NCI-H446 treated with DMSO at 0.1 percent for 48 hours (cell line): ENCODE results near the gene TIMM50.
"Not testable (repeated sequence)": the region's sequence is repeated elsewhere in the genome, so short reads cannot be mapped to it uniquely, and the experiment has no call there.

ENCODE experiments used
- DNase-seq: peaks from one replicate; lab custom pipeline; 2025; lab: John Stamatoyannopoulos, UW

The TIMM50 gene

DNA sequence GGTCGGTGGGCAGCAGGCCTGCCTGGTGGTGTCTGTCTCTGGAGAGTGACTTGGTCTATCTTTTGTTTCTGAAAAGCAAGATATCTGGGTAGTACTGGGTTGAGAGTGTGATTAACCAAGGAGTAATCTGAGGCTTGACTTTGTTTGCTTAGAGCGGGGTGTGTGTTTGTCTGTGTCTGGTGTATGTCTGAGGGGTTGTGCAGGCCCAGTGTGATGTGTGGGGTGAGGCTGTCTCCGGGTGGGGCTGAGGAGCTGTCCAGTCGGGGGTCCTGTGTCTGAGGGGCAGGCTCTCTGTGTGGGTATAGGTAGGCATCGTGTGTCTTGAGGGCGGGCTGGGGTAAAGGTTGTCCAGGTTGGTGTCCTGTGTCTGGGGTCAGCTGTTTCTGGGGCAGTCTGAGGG, 11.1 kb upstream of the TIMM50 start:
- no peak for DNase-seq

DNA sequence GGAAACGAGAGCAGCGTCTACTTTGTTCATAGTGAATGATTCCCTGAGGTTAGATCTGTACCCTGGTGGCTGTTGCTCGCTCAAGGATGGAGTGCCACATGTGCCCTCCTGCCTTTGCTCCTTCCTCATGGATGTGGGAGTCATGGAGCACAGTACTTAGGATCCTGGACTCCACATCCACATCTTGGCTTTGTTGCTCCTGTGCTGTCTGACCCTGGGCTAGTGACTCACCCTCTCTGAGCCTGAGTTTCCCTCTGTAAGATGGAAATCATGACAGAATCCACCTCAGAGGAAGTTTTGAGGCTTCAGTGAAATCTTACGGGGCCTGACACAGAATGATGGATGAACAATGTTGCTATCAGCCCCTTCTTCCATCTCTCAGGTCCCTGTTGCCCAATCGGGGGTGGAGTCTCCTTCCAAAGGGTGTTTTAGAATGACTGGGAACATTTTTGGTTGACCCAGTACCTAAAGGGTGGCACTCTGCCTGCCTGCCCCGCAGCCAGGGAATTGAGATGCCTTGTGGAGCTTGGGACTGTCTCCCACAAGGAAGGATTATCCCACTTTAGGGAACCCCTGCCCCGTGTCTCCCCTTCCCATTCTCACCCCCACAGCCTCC, 9.8 kb upstream of the TIMM50 start:
- no peak for DNase-seq

DNA sequence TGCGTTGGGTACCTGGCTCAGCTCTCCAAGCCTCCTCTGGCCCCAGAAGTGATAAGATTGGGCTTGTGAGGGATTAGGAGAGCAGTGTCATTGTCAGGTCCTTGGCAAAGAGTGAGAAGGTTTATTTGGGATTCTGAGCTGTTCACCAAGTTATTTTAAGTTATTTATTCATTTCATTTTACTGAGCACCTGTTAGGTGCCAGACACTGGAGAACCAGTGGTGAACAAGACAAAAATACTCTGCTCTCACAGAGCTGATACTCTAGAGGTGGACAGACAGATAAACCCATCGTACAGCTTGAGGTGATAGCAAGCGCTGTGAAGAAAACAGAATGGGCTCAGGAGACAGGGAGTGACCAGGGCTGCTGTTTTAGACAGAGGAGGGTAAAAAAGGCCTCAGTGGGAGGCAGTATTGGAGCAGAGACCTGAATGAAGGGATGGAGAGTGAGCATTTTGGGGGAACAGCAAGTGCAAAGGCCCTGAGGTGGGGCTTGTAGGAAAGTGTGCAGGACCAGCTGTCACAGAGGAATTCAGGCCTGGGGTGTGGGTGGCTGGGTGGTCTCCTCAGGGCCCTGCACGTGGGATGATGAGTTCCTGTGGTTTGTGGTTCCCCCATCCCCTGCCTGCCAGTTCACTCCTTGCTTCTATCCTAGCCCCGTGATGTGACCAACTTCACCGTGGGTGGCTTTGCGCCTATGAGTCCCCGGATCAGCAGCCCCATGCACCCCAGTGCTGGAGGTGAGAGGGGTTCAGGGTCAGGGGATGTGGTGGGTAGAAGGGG, 8.7 kb upstream of the TIMM50 start:
- no peak for DNase-seq

DNA sequence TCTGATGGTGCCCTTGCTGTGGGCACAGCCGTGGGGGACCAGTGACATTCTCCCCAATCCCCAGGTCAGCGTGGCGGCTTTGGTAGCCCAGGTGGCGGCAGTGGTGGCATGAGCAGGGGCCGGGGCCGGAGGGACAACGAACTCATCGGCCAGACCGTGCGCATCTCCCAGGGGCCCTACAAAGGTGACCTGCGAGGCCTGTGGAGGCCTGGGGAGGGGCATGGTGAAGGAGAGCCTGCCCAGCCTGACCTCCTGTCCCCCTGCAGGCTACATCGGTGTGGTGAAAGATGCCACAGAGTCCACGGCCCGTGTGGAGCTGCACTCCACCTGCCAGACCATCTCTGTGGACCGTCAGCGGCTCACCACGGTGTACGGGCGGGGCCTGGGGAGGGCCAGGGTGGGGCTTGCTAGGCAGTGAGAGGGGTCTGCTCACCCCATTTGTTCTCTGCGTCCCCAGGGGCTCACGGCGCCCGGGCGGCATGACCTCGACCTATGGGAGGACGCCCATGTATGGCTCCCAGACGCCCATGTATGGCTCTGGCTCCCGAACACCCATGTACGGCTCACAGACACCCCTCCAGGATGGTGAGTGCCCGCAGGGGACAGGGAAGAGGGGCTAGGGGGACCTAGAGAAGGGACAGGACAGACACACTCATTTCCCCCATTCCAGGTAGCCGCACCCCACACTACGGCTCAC, 7.7 kb upstream of the TIMM50 start:
- no peak for DNase-seq

DNA sequence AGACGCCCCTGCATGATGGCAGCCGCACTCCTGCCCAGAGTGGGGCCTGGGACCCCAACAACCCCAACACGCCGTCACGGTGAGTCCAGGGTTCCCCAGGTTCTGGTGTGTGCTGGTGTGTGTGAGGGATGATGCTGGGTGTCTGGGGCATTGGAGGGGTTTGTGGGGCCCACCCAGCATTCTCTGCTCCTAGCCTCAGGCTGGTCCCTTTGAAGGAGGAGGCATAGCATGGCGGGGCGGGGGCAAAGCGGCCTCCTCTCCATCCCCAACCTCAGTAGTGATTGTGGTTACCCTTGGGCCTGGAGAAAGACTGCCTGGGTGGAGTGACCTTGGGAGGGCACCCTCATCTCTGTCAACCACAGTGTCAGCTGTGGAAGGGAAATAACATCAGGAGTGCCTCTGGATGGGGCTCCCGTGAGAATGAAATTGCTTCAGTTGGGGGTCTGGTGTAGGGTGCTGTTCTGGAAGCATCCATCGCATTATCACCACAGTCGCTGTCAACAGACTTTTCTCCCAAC, 7.1 kb upstream of the TIMM50 start:
- no peak for DNase-seq

DNA sequence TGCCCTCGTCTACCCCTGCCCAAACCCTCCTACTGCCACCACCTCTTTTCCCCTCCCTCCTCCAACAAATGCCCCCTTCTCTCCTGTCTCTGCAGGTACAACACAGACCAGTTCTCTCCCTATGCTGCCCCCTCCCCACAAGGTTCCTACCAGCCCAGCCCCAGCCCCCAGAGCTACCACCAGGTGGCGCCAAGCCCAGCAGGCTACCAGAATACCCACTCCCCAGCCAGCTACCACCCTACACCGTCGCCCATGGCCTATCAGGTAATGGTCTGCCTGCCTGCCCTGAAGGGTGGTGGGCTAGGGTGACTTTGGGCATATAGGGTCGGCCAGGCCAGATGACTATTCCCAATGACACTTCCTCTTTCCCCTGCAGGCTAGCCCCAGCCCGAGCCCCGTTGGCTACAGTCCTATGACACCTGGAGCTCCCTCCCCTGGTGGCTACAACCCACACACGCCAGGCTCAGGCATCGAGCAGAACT, 6.5 kb upstream of the TIMM50 start:
- no peak for DNase-seq

DNA sequence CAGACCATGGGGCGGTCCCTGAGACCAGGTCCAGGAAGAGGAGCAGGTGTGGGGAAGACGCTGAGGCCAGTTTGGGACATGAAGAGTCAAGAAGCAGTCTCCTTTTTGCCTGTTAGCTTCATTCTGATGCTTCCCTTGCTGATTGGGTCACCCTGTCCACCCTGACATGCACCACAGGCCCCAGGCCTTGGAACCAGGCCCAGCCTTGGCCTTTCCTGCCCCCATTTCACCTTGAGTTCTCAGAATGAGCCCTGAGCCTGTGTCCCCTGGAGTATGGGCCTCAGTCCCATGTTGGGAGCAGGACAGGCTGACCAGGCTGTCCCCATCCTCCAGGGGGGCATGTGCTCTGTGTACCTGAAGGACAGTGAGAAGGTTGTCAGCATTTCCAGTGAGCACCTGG, 4.9 kb upstream of the TIMM50 start:
- DNase-seq: no peak

DNA sequence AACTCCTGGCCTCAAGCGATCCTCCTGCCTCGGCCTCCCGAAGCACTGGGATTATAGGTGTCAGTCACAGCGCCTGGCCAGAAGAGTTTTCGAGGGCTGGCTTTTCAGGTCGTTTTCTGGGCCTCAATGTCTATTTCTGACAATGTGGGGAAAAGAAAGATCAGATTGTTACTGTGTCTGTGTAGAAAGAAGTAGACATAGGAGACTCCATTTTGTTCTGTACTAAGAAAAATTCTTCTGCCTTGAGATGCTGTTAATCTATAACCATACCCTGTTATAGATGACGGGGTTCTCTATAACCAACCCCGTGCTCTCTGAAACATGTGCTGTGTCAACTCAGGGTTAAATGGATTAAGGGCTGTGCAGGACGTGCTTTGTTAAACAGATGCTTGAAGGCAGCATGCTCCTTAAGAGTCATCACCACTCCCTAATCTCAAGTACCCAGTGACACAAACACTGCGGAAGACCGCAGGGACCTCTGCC, 1.3 kb upstream of the TIMM50 start:
- not testable (repeated sequence) for DNase-seq

DNA sequence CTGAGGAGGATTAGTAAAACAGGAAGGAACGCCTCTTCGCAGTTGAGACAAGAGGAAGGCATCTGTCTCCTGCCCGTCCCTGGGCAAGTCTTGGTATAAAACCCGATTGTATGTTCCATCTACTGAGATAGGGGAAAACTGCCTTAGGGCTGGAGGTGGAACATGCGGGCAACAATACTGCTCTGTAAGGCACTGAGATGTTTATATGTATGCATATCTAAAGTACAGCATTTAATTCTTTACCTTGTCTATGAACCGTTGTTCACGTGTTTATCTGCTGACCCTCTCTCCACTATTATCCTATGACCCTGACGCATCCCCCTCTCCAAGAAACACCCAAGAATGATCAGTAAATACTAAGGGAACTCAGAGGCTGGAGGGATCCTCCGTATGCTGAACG, 722 bp upstream of the TIMM50 start:
- DNase-seq: no peak

DNA sequence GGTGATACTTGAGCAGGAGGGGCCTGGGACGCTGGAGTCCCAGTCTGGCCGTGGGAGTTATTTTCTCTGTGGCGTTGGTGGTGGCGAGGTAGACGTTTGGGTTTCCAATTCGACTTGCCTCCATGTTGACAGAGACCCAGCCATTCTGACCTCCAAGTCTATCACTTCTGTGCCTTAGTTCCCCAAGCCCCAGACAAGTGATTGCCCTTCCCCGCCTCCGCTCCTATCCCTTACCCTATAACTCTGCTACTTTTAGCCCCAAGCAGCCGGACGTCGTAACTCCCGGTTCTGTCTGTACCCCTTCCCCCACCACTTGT, 549 bp downstream of the TIMM50 start:
- no peak for DNase-seq

DNA sequence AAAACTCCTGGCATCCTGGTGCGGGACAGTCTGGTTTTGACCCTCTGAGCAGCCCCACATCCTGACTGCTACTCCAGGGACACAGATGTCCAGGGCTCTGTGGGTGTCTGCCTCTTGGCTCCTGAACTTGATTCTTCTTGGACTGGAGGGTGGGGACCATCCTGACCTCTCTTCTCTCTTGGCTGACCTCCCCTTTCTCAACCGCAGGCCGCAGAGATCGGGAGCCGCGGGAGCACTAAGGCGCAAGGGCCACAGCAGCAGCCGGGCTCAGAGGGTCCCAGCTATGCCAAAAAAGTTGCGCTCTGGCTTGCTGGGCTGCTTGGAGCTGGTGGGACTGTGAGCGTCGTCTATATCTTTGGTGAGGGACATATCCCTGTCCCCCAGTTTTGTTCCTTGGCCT, 1.0 kb downstream of the TIMM50 start:
- no peak for DNase-seq

DNA sequence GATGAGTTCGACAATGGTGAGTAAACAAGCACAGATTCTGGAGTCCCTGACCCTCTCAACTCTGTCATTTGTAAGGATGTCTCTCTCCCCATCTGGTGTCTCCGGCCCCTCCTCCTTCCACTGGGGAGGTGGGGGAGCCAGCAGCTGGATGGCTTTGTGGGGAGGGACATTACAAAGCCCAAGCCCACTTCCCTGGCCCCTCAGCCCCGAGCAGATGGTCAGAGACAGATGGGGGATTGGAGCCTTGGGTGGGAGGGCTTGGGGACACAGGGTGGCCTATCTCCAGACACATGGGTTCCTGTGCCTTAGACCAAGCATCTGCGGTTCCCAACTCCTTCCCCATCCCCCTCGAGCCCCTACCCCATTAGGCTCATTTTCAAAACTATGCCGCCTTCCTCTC, 2.5 kb downstream of the TIMM50 start:
- no peak for DNase-seq

DNA sequence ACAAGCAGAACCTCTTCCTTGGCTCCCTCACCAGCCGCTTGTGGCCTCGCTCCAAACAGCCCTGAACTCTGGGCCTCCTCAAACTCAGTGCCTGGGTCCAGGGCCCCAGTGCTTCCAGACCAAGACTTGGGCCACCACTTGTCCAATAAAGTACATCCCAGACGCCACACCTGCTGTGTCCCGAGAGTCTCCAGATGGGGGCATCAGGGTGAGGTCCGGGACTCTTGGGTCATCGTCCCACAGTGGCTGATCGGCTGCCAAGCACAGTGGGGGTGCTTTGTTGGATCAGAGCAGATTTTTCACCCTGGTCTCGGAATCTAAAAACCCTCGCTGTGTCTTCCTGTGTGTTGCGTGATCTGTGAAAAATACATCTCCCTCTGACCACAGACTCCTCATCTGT, 9.1 kb downstream of the TIMM50 start:
- no peak for DNase-seq

DNA sequence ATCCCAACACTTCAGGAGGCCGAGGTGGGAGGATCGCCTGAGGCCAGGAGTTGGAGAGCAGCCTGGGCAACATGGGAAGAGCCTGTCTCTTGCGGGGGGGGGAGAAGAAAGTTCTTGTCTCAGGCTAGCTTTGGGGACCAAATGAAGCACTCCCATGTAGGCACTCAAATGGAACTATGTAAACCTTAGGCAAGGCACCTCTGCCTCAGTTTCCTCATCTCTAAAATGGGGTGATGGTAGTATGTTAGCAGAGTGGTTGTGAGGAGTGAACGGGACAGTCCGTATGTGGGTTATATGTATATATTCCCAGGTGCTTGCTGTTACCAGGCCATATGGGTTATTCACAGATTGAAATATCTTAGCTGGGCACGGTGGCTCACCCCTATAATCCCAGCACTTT, 11.6 kb downstream of the TIMM50 start:
- DNase-seq: no peak

DNA sequence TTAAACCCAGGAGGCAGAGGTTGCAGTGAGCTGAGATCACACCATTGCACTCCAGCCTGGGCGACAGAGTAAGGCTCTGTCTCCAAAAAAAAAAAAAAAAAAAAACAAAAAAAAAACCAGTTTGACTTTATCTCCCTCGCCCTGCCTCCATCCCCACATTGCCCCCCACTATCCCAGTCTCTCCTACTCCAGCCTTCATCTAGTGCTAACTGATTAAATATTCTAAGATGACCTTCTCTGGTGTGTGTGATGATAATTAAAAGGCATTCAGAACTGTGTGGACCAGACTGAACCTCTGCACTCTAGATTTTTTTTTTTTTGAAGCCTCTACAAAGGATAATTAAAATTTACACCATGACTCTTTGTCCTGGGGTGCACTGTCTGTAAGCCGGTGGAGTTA, 12.2 kb downstream of the TIMM50 start:
- no peak for DNase-seq

DNA sequence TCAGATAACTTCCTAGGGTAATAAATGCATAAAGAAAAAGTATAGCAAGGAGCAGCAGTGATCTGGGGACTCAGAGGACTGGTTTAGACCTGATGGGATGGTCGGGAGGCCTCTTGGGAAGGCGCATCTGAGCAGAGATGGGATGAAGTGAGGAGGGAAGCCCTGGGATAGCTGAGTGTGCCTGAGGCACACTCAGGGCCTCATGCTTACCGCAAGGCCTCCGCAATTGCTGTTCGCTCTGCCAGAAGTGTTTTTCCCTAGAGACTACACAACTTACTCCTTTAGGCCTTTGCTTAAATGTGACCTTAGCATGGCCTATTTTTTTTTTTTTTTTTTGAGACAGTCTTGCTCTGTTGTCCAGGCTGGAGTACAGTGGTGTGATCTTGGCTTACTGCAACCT, 14.0 kb downstream of the TIMM50 start:
- DNase-seq: no peak

DNA sequence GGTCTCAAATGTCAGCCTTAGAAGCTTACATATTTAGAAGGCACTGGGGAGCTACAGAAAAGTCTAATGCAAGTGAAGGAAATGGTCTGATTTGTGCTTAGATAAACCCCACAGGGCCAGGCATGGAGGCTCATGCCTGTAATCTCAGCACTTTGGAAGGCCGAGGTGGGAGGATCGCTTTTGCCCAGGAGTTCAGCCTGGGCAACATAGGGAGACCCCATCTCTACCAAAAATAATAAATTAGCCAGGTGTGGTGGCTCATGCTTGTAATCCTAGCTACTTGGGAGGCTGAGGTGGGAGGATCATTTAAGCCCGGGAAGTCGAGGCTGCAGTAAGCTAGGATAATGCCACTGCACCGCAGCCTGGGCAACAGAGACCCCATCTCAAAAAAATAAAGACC, 15.4 kb downstream of the TIMM50 start:
- no peak for DNase-seq

DNA sequence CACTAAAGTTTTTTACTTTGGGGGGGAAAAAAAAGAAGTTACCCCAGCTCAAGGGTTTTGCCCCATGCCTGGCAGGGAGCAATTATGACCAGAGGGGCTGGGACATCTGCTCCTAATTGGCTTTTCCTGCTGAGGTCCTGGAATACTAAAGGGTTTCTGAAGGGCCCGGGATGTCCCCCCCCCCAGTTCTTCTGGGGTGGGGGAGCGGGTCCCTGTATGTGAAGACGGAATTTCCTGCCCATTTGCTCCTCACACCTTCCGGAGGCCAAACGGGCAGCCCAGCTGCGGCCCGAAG, 17.0 kb downstream of the TIMM50 start:
- DNase-seq: peak; percentile 4

DNA sequence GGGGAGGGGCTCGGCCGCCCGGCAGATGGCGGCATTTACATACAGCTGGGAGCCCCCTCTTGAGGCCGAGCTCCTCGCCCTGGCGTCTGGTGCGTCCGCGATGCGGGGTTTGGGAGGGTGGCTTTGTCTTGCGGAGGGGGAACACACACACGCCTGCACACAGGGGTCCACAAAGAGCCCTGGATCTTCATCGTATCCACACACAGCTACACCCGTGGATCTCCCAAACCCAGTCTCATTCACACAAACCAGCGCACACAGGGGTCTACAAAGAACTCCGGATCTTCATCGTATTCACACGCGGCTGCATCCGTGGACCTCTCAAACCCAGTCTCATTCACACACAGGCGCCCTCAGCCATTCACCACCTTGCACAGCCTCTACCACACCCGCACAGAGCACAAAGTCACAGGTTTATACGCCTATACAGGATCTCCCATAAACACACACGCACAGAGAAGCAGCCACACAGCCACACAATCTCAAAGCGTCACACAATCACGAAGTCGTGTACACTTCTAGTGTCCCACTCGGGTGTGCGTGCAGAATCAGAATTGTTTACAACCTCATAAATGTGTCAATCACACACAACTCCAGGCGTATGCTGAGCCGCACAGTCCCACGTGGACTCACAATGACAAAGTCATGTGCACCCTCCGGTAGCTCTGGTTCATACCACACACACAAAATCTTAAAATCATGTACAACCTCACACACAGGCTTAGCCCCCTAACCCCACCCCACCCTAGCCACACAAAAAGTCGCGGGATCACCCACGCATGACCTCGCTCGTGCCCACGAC, 17.6 kb downstream of the TIMM50 start:
- no peak for DNase-seq

DNA sequence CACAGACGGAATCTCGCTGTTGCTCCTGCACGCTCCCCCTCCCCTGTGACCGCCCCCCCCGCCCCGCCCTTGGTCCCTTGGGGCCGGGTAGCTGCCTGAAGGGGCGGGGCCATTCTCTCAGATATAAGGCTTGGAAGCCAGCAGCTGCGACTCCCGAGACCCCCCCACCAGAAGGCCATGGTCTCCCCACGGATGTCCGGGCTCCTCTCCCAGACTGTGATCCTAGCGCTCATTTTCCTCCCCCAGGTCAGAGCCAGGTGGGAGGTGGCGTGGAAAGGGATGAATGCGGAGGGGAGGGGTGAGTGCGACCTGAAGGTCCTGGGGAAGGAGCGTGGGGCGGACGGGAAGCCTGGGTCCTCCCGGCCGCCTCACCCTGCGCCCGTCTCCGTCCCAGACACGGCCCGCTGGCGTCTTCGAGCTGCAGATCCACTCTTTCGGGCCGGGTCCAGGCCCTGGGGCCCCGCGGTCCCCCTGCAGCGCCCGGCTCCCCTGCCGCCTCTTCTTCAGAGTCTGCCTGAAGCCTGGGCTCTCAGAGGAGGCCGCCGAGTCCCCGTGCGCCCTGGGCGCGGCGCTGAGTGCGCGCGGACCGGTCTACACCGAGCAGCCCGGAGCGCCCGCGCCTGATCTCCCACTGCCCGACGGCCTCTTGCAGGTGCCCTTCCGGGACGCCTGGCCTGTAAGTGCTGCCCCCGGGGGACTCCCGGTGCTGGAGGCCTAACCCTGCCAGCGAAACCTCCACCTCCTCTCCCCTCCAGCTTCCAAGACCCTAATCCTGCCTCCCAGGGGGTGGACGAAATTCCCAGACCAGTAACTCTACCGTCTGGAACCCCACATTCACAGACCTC, 18.4 kb downstream of the TIMM50 start, which contains the start of gene DLL3:
Gene DLL3 (plus strand): TSS at position 150 of the 845 bp plus-strand sequence. CDS start 28 bp downstream, at position 178.
- no peak for DNase-seq

DNA sequence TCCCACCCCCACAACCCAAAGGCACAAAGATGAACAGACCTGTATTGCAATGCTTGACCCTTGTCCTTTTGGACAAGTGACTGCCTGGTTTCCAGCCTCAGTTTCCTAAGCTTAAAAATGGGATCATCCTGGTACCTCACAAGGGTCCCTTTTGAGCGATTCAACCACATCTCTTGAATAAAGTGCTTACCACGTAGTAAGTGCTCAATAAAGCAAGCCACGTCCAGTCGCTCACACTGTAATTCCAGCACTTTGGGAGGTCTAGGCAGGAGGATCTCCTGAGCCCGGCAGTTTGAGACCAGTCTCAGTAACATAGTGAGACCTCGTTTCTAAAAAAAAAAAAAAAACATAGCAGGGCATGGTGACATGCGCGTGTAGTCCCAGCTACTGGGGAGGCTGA, 19.3 kb downstream of the TIMM50 start:
- no peak for DNase-seq
